Sciatic nerve (tissue), 2 donors: Measurements from ENCODE around the gene SPATC1L. TPM values are rescaled to one million over a fixed set of nuclear protein-coding genes. Genes with fewer than 3 reads are reported as not detected.

Experiments used
- ATAC-seq: fragments of 200-7000 bp; cut with Tn5 transposase; one replicate; pipeline ENCODE4 v1.9.1; 2020; ENCODE audit warnings: mild to moderate bottlenecking, moderate library complexity
- DNase-seq: peaks from one replicate; pipeline ENCODE4 v3.0.0-alpha.2; 2020; ENCODE audit warnings: low spot score
- intact Hi-C: fragments of 100-400 bp; cut with DNase I; formaldehyde crosslinking; loops from one replicate; pipeline ENCODE4 v1.14.2; 2022
- total RNA-seq: library from RNA; stranded (reverse); fragmentation: NEBNext Ultra II Directional; extraction: Animal tissue kit (Norgen Biotek cat#: 25700); gene quantifications from one replicate; pipeline ENCODE4 v1.2.1, GENCODE V29; 2021
- donor health status: DM: no; HTN: no; CAD: no.
- donor health status: DM: no; HTN: no; CAD: no.

The SPATC1L gene
- total RNA-seq, 1 donor from 2014 or later, result 9.9 TPM

- ATAC-seq, result no peak
- no peak for DNase-seq
- intact Hi-C loops, result no loop called here
Observed at GRCh38 chr21:46216132-46216747, 32.0 kb upstream of the SPATC1L start.

- DNase-seq (no peak), ATAC-seq (no peak)
- intact Hi-C loops, result no loop called here
Observed at GRCh38 chr21:46215436-46216131, 31.3 kb upstream of the SPATC1L start.

- intact Hi-C loops, result no loop called here
- DNase-seq, result no peak
- no peak for ATAC-seq
Observed at GRCh38 chr21:46214478-46215340, 30.4 kb upstream of the SPATC1L start.

GRCh38 chr21:46213620-46214286 is 29.5 kb upstream of the SPATC1L start:
- DNase-seq (no peak), ATAC-seq (no peak)
- intact Hi-C loops, result no loop called here

- DNase-seq, result no peak
- intact Hi-C loops, result no loop called here
- ATAC-seq, result no peak
Observed at GRCh38 chr21:46212721-46213484, 28.6 kb upstream of the SPATC1L start.

- intact Hi-C loops, result no loop called here
- DNase-seq, result no peak
- no peak for ATAC-seq
Observed at GRCh38 chr21:46211786-46212720, 27.8 kb upstream of the SPATC1L start.

- ATAC-seq (no peak), DNase-seq (no peak)
- intact Hi-C loops, result no loop called here
Observed at GRCh38 chr21:46211376-46211775, 27.1 kb upstream of the SPATC1L start.

- DNase-seq (peak; percentile 41), ATAC-seq (no peak)
- intact Hi-C loops, result no loop called here
Observed at GRCh38 chr21:46210378-46211136, 26.3 kb upstream of the SPATC1L start.

- ATAC-seq, result no peak
- peak; percentile 48 for DNase-seq
- intact Hi-C loops, result no loop called here
Observed at GRCh38 chr21:46208761-46209721, 24.8 kb upstream of the SPATC1L start.

GRCh38 chr21:46207920-46208591 is 23.8 kb upstream of the SPATC1L start:
- no peak for ATAC-seq
- no peak for DNase-seq
- intact Hi-C loops, result no loop called here

GRCh38 chr21:46207006-46207919 is 23.0 kb upstream of the SPATC1L start:
- peak; percentile 50 for DNase-seq
- intact Hi-C loops, result no loop called here
- ATAC-seq, result no peak

GRCh38 chr21:46206163-46207005 is 22.1 kb upstream of the SPATC1L start:
- no peak for ATAC-seq
- intact Hi-C loops, result no loop called here
- peak; percentile 47 for DNase-seq

GRCh38 chr21:46205766-46206162 is 21.5 kb upstream of the SPATC1L start:
- no peak for ATAC-seq
- intact Hi-C loops, result no loop called here
- DNase-seq, result no peak

- no peak for ATAC-seq
- DNase-seq, result no peak
- intact Hi-C loops, result no loop called here
Observed at GRCh38 chr21:46205166-46205565, 20.9 kb upstream of the SPATC1L start.
